HepG2 (cell line): Measurements from ENCODE around the gene TNS1.

Experiments
- CTCF ChIP-seq: sonication (generic); formaldehyde crosslinking; IDR thresholded peaks from 2 replicates; pipeline ENCODE4 v1.5.0; 2020; ENCODE audit warnings: mild to moderate bottlenecking, missing genetic modification reagents, moderate library complexity
- EEA1 ChIP-seq: sonication (generic); formaldehyde crosslinking; IDR thresholded peaks from 2 replicates; pipeline ENCODE4 v1.5.1; 2020; ENCODE audit warnings: mild to moderate bottlenecking, missing genetic modification reagents, borderline replicate concordance
- ELF1 ChIP-seq: sonication (generic); formaldehyde crosslinking; IDR thresholded peaks from 2 replicates; pipeline ENCODE4 v1.4.0; 2020; ENCODE audit warnings: missing genetic modification reagents
- EP300 ChIP-seq, 3 experiments: sonication (generic) in 1 of 3; formaldehyde crosslinking in 1 of 3; IDR thresholded peaks; 2 replicates each; pipeline versions ENCODE4 v1.5.1 to v1.6.1; 2011 to 2020; ENCODE audit warnings: low read depth in 2 of 3, low read length in 2 of 3, borderline replicate concordance in 1 of 3, improper control_type of control experiment in 1 of 3, mild to moderate bottlenecking in 1 of 3, missing genetic modification reagents in 1 of 3, moderate library complexity in 1 of 3
- MTF1 ChIP-seq: sonication (generic); formaldehyde crosslinking; IDR thresholded peaks from 2 replicates; pipeline ENCODE4 v1.5.0; 2020; ENCODE audit warnings: missing genetic modification reagents
- NKX3-1 ChIP-seq: sonication (generic); formaldehyde crosslinking; IDR thresholded peaks from 2 replicates; pipeline ENCODE4 v1.5.0; 2020; ENCODE audit warnings: missing genetic modification reagents
- NR1H2 ChIP-seq: sonication (generic); formaldehyde crosslinking; IDR thresholded peaks from 2 replicates; pipeline ENCODE4 v1.8.1; 2022; ENCODE audit warnings: low read depth, missing genetic modification reagents, borderline replicate concordance
- ZNF274 ChIP-seq: sonication (generic); formaldehyde crosslinking; IDR thresholded peaks from 2 replicates; pipeline ENCODE4 v1.5.1; 2020; ENCODE audit warnings: mild to moderate bottlenecking, missing genetic modification reagents
- ZNF343 ChIP-seq: sonication (generic); formaldehyde crosslinking; IDR thresholded peaks from 2 replicates; pipeline ENCODE4 v1.4.0; 2020; ENCODE audit warnings: mild to moderate bottlenecking, missing genetic modification reagents
- TF ChIP-seq, protein P1 (sequence below), 2 experiments: IDR thresholded peaks; 2 replicates each; pipeline ENCODE4 v1.6.1; 2011 to 2012; ENCODE audit warnings: low read length in 2 of 2, borderline replicate concordance in 1 of 2, low read depth in 1 of 2, mild to moderate bottlenecking in 1 of 2, moderate library complexity in 1 of 2

GRCh38 chr2:217899231-217900009 lies 103.4 kb downstream of the TNS1 start:
- TF ChIP-seq MTF1 (CRISPR knock-in tag) (no peak), CTCF (CRISPR knock-in tag) (peak; percentile 94), EEA1 (CRISPR knock-in tag) (no peak), ZNF343 (CRISPR knock-in tag) (0 out of 2 replicates have a peak, but pooled peaks have one; percentile 53), ELF1 (CRISPR knock-in tag) (peak; percentile 68), EP300 (IDR thresholded peaks at IDR 0.05; ENCODE audit: low read depth in 2 of 2, low read length in 2 of 2) (no peak), EP300 (CRISPR knock-in tag; IDR thresholded peaks at IDR 0.05; ENCODE audit: borderline replicate concordance) (peak; percentile 35; the same call in 1 of the 2 replicates), NR1H2 (CRISPR knock-in tag) (no peak), ZNF274 (CRISPR knock-in tag) (no peak; the same call in 1 of the 2 replicates), NKX3-1 (CRISPR knock-in tag) (no peak)
- TF ChIP-seq, protein P1, sequence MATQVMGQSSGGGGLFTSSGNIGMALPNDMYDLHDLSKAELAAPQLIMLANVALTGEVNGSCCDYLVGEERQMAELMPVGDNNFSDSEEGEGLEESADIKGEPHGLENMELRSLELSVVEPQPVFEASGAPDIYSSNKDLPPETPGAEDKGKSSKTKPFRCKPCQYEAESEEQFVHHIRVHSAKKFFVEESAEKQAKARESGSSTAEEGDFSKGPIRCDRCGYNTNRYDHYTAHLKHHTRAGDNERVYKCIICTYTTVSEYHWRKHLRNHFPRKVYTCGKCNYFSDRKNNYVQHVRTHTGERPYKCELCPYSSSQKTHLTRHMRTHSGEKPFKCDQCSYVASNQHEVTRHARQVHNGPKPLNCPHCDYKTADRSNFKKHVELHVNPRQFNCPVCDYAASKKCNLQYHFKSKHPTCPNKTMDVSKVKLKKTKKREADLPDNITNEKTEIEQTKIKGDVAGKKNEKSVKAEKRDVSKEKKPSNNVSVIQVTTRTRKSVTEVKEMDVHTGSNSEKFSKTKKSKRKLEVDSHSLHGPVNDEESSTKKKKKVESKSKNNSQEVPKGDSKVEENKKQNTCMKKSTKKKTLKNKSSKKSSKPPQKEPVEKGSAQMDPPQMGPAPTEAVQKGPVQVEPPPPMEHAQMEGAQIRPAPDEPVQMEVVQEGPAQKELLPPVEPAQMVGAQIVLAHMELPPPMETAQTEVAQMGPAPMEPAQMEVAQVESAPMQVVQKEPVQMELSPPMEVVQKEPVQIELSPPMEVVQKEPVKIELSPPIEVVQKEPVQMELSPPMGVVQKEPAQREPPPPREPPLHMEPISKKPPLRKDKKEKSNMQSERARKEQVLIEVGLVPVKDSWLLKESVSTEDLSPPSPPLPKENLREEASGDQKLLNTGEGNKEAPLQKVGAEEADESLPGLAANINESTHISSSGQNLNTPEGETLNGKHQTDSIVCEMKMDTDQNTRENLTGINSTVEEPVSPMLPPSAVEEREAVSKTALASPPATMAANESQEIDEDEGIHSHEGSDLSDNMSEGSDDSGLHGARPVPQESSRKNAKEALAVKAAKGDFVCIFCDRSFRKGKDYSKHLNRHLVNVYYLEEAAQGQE (IDR thresholded peaks at IDR 0.05; ENCODE audit: borderline replicate concordance in 1 of 2, low read depth in 1 of 2, low read length in 2 of 2): no peak
